Measurements from ENCODE around the gene ZNF280A.

The ZNF280A gene, protein sequence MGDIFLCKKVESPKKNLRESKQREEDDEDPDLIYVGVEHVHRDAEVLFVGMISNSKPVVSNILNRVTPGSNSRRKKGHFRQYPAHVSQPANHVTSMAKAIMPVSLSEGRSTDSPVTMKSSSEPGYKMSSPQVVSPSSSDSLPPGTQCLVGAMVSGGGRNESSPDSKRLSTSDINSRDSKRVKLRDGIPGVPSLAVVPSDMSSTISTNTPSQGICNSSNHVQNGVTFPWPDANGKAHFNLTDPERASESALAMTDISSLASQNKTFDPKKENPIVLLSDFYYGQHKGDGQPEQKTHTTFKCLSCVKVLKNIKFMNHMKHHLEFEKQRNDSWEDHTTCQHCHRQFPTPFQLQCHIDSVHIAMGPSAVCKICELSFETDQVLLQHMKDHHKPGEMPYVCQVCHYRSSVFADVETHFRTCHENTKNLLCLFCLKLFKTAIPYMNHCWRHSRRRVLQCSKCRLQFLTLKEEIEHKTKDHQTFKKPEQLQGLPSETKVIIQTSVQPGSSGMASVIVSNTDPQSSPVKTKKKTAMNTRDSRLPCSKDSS

DNA sequence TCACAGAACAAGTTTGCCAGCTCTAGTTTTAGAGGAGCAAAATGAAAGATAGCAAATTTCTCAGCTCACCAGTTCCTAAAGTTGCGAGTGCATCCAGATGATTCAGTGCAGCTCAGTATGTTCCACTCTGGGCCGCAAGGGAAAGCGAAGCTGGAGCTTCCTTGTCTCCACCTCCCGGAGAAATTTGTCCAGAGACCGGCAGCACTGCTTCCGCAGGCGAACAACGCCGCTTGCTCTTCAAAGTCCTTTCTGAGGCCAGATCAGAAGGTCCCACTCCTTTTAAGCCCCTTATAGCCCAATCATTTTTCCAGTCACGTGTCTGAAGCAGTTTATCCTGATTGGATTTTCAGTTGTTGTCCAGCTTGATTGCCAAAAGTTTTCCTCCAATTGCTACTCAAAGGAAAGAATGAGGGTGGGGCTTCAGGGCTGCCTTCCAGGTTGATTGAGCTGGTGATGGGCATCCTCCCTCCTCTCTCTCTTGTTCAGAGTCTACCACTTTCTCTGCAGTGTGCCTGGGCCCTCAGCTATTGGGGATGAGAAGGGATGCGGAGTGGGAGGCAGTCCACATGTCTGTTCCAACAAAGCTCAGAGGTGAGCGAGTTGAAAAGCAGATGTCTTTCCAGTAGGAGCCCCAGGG is at the start of gene ZNF280A:
TSS of gene ZNF280A (minus strand) at position 251 of the 637 bp plus-strand sequence. CDS start 4,640 bp downstream, outside the sequence.
- DNase-seq = no peak

DNA sequence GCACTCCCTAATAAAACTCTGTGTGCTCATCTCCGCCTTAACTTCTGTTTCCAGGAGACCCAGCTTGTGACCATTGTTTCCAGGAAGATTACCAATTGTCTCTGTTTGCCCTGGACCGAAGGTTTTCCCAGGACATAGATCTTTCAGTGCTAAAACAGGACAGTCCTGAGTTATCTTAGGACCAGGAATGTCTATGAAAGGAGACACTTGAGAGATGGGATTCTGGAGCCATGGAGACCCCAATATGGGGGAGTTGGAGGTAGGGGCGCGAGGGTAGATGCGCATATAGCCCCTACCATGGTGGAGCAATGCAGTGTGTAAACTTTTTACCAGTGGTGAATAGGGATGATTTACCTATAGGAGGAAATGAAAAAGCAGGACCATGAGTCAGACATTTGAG is 49.1 kb upstream of the ZNF280A start:
- no peak for DNase-seq

- DNase-seq = peak; percentile 45
These were observed 45.9 kb upstream of the ZNF280A start for GRCh38 chr22:22565981-22566380.

DNA sequence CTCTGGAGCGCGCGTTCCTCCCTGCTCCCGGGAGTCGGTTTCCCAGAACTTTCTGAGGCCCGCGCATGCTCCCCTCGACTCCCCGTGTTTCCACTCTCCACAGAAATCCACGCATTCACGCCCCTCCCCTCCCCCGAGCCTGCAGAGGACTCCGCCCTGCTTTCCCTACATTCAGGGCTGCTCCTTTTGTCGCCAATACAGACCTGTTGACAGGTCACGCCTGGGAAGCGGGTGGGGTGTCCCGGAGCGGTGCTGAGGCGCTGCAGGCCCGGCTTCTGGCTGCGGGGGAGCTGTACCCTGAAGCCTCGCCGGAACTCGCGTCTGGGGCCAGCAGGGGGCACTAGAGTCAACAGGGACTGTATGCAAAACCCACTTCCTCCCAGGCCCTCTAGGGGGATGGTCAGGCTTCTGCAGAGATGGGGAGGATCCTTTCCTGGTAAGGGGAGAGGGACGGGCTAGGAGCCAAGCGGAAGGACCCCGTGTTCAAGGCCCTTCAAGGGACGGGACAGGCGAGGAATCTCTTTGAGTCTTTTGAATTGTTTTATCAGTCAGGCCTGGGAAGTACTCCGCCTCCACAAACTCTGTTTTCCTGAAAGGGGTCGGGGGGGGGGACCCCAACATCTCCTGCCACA is 39.0 kb upstream of the ZNF280A start, which contains the start of gene PRAME:
TSS of gene PRAME (minus strand) at position 294 of the 632 bp plus-strand sequence. CDS start 2,433 bp downstream, outside the sequence.
- DNase-seq = peak; percentile 87

DNA sequence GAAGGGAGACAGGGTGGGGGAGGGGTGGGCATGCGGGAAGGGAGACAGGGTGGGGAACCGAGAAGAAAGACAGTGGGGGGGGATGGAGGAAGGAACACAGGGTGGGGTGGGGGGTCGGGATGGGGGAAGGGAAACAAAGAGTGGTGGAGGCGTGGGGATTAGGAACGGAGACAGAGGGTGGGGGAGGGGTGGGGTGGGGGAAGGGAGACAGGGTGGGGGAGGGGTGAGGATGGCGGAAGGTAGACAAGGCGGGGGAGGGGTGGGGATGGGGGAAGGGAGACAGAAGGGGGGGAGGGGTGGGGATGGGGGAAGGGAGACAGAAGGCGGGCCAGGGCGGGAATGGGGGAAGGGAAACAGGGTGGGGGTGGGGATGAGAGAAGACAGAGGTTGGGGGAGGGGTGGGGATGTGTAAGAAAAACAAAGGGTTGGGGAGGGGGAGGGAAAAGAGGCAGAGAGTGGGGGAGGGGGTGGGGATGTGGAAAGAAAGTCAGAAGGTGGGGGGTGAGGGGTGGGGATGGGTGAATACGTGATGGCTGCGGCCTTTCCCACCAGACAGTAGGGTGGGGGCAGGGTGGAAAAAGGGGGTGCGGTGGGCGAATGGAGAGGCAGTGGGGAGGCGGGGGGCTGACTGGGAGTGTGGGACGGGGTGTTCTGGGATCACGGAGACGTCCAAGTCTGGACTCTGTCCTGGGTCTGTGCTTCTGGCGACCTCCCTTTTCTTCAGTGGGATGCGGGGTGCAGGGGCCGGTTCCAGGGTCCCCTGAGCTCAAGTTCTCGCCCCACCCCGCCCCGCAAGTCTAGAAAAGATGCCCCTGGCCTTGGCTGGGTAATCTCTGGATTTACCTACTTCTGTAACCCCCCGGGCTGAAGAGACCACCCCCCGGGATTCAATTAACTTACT is 38.3 kb upstream of the ZNF280A start:
- DNase-seq = no peak

DNA sequence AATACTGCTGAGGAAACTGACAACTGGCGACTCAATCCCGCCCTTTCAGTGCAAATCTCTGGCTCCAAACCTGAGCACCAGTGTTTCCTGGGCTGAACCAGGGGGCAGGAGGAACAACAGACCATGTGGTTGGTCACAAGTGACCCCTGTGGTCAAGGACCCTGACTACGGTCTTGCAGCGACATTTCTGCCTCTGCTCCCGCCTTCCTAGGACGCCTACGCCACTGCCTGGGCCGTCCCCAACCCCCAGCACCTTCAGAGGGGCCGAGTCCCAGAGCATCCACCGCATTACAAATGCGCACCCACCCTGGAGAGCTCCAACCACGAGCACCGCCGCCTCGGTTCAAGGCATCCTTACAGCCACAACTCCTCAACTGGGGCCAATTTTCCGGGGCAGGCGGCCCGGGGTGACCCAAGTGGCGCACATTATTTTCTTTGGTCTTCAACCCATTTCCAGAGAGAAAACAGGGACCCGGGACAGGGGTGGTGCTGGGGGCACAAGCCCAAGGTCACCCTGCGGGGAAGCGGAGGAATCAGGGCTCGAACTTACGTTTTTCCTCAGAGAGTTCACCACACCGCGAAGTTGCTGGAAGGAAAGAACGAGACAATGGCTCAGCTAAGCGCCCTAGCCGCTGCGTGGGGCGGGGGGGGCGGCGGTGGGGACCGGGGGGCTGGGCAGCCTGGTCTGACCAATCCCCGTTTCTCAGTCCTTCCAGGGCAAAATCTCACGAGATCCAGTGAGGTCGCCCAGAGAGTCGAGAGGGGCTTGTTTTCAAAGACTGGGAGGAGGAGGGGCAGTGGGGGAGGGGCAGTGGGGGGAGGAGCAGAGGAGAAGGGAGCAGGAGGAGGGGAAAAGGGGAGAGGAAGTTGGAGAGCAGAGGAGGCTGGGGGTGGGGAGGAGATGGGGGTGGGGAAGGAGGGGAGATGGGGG is 37.2 kb upstream of the ZNF280A start:
- no peak for DNase-seq

GRCh38 chr22:22556578-22556977 is 36.5 kb upstream of the ZNF280A start:
- no peak for DNase-seq

- DNase-seq = no peak
These were observed 35.5 kb upstream of the ZNF280A start for GRCh38 chr22:22555596-22555995.

- DNase-seq = peak; percentile 46
These were observed 34.7 kb upstream of the ZNF280A start for GRCh38 chr22:22554587-22555284.

- DNase-seq = no peak
These were observed 33.9 kb upstream of the ZNF280A start for GRCh38 chr22:22553735-22554586.

- no peak for DNase-seq
These were observed 33.1 kb upstream of the ZNF280A start for GRCh38 chr22:22553141-22553540.

DNA sequence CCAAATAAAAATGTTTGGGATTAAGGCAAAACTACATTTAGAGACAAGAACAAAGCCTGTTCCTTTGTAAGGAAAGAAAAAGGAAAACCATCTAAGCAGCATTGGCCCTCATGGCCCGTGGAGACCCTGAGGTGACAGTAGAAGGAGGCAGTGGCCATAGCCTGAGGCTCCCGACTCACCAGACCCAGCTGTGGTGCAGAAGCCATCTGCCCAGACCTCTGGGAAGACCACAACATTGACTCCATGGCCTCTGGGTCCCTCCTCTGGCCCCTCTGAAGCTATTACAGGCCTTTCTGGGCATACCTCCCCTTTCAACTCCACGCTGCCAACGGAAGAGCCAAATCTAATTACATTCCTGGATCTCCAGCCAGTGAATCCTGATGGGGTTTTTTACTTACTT is 32.6 kb upstream of the ZNF280A start:
- peak; percentile 22 for DNase-seq

- DNase-seq = no peak
These were observed 30.8 kb upstream of the ZNF280A start for GRCh38 chr22:22550789-22551434.

DNA sequence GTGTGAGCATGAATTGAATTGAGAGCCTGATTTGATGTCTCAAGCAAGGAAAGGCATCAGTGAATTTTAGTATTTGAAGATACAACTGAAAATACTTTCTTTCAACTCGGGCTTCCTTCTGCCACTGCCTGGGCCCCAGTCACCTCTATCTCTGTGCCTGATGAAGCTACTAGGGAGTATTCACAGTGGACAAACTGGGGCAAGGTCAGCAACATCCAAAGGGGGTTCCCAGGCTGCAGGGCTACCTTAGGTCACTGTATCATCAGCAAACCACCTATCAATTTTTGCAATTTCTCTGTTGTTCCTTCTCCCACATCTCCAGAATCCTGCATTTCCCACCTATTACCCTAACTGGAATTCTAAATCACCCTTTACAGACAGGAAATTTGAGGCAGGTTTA is 28.8 kb upstream of the ZNF280A start:
- no peak for DNase-seq

DNA sequence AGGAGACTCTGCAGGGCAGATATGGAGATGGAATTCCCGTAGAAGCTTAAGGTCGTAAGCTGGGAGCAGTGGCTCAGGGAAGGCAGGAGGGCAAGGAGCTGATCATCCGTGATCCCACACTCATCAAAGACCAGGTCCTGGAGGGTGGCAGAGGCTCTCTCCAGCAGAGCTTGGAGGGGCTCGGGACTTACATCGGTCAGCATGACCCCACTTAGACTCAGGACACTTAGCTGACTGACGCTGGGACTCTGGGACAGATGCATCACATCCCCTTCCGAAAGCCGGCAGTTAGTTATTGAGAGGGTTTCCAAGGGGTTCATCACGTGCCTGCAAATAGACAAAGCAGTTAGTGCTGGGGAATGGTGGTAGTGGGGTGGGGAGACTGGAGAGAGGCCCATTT is 28.2 kb upstream of the ZNF280A start:
- DNase-seq = no peak

GRCh38 chr22:22547692-22548300 is 27.7 kb upstream of the ZNF280A start:
- DNase-seq = no peak

DNA sequence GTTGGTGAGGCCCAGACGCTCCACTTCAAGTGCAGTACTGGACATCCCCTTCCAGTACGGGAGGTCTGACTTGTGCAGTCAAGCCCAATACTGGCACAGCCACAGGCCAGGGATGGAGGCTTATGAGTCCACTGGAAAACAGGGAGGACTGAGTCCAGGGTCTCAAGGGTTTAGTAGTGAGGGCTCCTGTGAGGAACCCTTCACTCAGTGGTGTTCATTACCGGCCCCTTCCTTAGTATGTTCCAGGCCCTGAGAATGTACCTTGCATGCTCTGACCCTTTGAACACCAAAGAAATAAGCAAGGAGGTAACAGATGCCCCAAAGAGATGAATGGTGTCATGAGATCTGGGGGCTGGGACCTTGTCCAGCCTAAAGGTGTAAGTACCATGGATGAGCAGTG is 27.2 kb upstream of the ZNF280A start:
- no peak for DNase-seq

GRCh38 chr22:22546490-22546889 is 26.4 kb upstream of the ZNF280A start:
- DNase-seq = peak; percentile 45

DNA sequence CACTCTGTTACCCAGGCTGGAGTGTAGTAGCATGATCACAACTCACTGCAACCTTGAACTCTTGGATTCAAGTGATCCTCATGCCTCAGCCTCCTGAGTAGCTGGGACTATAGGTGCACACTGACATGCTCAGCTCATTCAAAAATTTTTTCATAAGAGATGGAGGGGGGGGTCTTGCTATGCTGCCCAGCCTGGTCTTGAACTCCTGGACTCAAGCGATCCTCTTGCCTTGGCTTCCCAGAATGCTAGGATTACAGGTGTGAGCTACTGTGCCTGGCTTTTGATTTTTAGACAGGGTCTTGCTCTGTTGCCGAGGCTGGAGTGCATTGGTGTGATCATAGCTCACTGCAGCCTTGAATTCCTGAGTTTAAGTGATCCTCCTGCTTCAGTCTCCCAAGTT is 25.0 kb upstream of the ZNF280A start:
- no peak for DNase-seq
